T-cell (primary cell): ENCODE measurements around the gene TMEM250. TPM values are rescaled to one million over a fixed set of nuclear protein-coding genes. Genes with fewer than 3 reads are reported as not detected.

Source experiments
- ATAC-seq, 4 experiments: fragments of 200-7000 bp in 3 of 4; fragments of 150-1000 bp in 1 of 4; cut with Tn5 transposase; replicated peaks in 1 of 4; 1 replicate in 3 of 4; 2 replicates in 1 of 4; pipeline ENCODE4 v1.10.0; 2021; ENCODE audit warnings: moderate library complexity in 3 of 4, mild to moderate bottlenecking in 2 of 4, moderate number of reproducible peaks in 1 of 4
- CTCF ChIA-PET, 2 donors: fragments of 300-600 bp; sonication (Branson Sonifier 250); formaldehyde crosslinking; loops; one replicate each; lab custom pipeline; 2022; ENCODE audit warnings: antibody characterized with exemption in 2 of 2; lab: Charles Lee
- POLR2A ChIA-PET, 2 donors: fragments of 300-600 bp; sonication (Branson Sonifier 250); formaldehyde crosslinking; loops; one replicate each; lab custom pipeline; 2022; ENCODE audit warnings: antibody characterized with exemption in 2 of 2; lab: Charles Lee
- DNase-seq, 35 experiments: peaks; one replicate each; pipeline versions ENCODE4 v3.0.0 to v3.0.0-alpha.2; 2013 to 2023
- H3K27ac ChIP-seq: one replicate; pipeline ENCODE4 v1.5.1; 2013; ENCODE audit warnings: low read length
- H3K27me3 ChIP-seq, 2 experiments: replicated peaks in 1 of 2; 1 replicate in 1 of 2; 2 replicates in 1 of 2; pipeline versions ENCODE4 v1.6.1 to v1.7.0; 2013; ENCODE audit warnings: low read length in 1 of 2, mixed read lengths in 1 of 2; ENCODE audit not compliant: control insufficient read depth in 2 of 2, insufficient read depth in 2 of 2; ENCODE audit errors: extremely low read depth in 1 of 2
- H3K36me3 ChIP-seq, 2 donors: 1 replicate in 1 of 2; 2 replicates in 1 of 2; pipeline versions ENCODE4 v1.6.1 to v1.7.0; 2013; ENCODE audit warnings: low read length in 1 of 2; ENCODE audit not compliant: control insufficient read depth in 2 of 2, insufficient read depth in 1 of 2; ENCODE audit errors: extremely low read depth in 1 of 2
- H3K4me1 ChIP-seq, 2 experiments: 1 replicate in 1 of 2; 2 replicates in 1 of 2; pipeline versions ENCODE4 v1.6.1 to v1.7.0; 2013; ENCODE audit warnings: low read length in 2 of 2, mixed read lengths in 1 of 2; ENCODE audit not compliant: insufficient read depth in 2 of 2, control insufficient read depth in 1 of 2; ENCODE audit errors: extremely low read depth in 1 of 2
- H3K4me3 ChIP-seq, 2 donors: 1 replicate in 1 of 2; 2 replicates in 1 of 2; pipeline versions ENCODE4 v1.5.1 to v1.7.0; 2013; ENCODE audit warnings: mild to moderate bottlenecking in 2 of 2, low read length in 1 of 2, moderate library complexity in 1 of 2; ENCODE audit not compliant: control insufficient read depth in 1 of 2; ENCODE audit errors: extremely low read depth in 1 of 2
- H3K9me3 ChIP-seq: 2 replicates; pipeline ENCODE4 v1.7.0; 2013
- H3K27ac Mint-ChIP-seq, 2 donors: one replicate each; pipeline ENCODE4 v1.8.0; 2020 to 2021; ENCODE audit warnings: mild to moderate bottlenecking in 2 of 2, mixed read lengths in 2 of 2
- H3K27me3 Mint-ChIP-seq, 2 donors: one replicate each; pipeline ENCODE4 v1.8.0; 2021 to 2022; ENCODE audit warnings: mixed read lengths in 2 of 2
- H3K36me3 Mint-ChIP-seq: one replicate; pipeline ENCODE4 v1.8.0; 2021; ENCODE audit warnings: mixed read lengths
- H3K4me1 Mint-ChIP-seq, 3 donors: one replicate each; pipeline ENCODE4 v1.8.0; 2020 to 2022; ENCODE audit warnings: mixed read lengths in 3 of 3, mild to moderate bottlenecking in 1 of 3
- H3K4me3 Mint-ChIP-seq, 3 donors: one replicate each; pipeline ENCODE4 v1.8.0; 2020 to 2022; ENCODE audit warnings: mild to moderate bottlenecking in 3 of 3, mixed read lengths in 3 of 3, moderate library complexity in 3 of 3
- H3K9me3 Mint-ChIP-seq, 3 donors: one replicate each; pipeline ENCODE4 v1.8.0; 2020 to 2022; ENCODE audit warnings: mixed read lengths in 3 of 3
- WGBS: methylation state at CpG from one replicate; pipeline ENCODE4 v1.1.5; 2013; ENCODE audit warnings: missing lambda C conversion rate; ENCODE audit not compliant: insufficient coverage; 5-methylcytosine and 5-hydroxymethylcytosine counted together
- total RNA-seq, 35 experiments: library from RNA in 6 of 35; stranded (reverse) in 6 of 35; fragments of 120-200 nt in 1 of 35; gene quantifications; one replicate each; pipeline versions ENCODE4 v1.2.1 to v1.2.4 and lab custom pipeline; 2013 to 2026

The TMEM250 gene
- total RNA-seq, 5 donors from 2014 or later (not counting 1 experiment from before 2014, with no cell fraction given): 21.0 to 77.9 (median 63.0) TPM

- peaks cover 0 to 46% of the 10 kb centered on the region in 2 experiments for H3K27me3 ChIP-seq
- no peaks in the 10 kb centered on the region for H3K9me3 ChIP-seq
- DNase-seq (no peak), ATAC-seq (no peak)
- CTCF ChIA-PET: no interaction called here
- H3K27me3 Mint-ChIP-seq: peaks cover 6 to 8% of the 10 kb centered on the region in 2 donors
- no peak overlapping the region for H3K4me3 Mint-ChIP-seq
- no peak overlapping the region for H3K27ac Mint-ChIP-seq
- 80% methylated on average over 1 of the region's 2 CpGs for WGBS
- no peak overlapping the region for H3K27ac ChIP-seq
- no peaks in the 10 kb centered on the region for H3K36me3 ChIP-seq
- POLR2A ChIA-PET: no interaction called here
- no peak overlapping the region for H3K4me3 ChIP-seq
- H3K4me1 Mint-ChIP-seq: peaks cover 3 to 5% (median 3%) of the 10 kb centered on the region in 3 donors
- H3K9me3 Mint-ChIP-seq: no peaks in the 10 kb centered on the region
- H3K4me1 ChIP-seq: peaks cover 0 to 10% of the 10 kb centered on the region in 2 experiments
- H3K36me3 Mint-ChIP-seq: no peaks in the 10 kb centered on the region
These were observed 6.5 kb upstream of the TMEM250 start for GRCh38 chr9:136124976-136125692.

- Histone ChIP-seq H3K9me3 (no peaks in the 10 kb centered on the region), H3K36me3 (no peaks in the 10 kb centered on the region), H3K27ac (no peak overlapping the region), H3K27me3 (peaks cover 0 to 33% of the 10 kb centered on the region in 2 experiments), H3K4me3 (no peak overlapping the region), H3K4me1 (peaks cover 3 to 20% of the 10 kb centered on the region in 2 experiments)
- ChIA-PET CTCF (interaction anchor here (0.7 to 1.3 kb wide), 4 partner anchors 21 to 161 kb away, joined by 3 to 6 read pairs (median 4); partner anchors contain the start of gene UBAC1 (in 1 of the 2)), POLR2A (no interaction called here)
- Mint-ChIP-seq H3K9me3 (no peaks in the 10 kb centered on the region), H3K36me3 (no peaks in the 10 kb centered on the region), H3K27ac (no peak overlapping the region), H3K4me3 (no peak overlapping the region), H3K27me3 (peaks cover 0 to 1% of the 10 kb centered on the region in 2 donors), H3K4me1 (peaks cover 5 to 6% (median 5%) of the 10 kb centered on the region in 3 donors)
- DNase-seq (peak in 34 of 35 experiments; percentile 40 to 84 (median 68)), ATAC-seq (peak in 1 of 4 experiments; percentile 19)
- 31% methylated on average over 36 of the region's 45 CpGs for WGBS
These were observed 4.0 kb upstream of the TMEM250 start for GRCh38 chr9:136122425-136123383.

GRCh38 chr9:136121801-136122200 is 3.1 kb upstream of the TMEM250 start:
- Mint-ChIP-seq H3K27ac (no peak overlapping the region), H3K9me3 (no peaks in the 10 kb centered on the region), H3K4me3 (peak overlapping the region in 1 of 3 donors; percentile 3), H3K36me3 (no peaks in the 10 kb centered on the region), H3K27me3 (no peaks in the 10 kb centered on the region), H3K4me1 (peaks cover 5 to 9% (median 8%) of the 10 kb centered on the region in 3 donors)
- Histone ChIP-seq H3K4me1 (peaks cover 5 to 29% of the 10 kb centered on the region in 2 experiments), H3K9me3 (no peaks in the 10 kb centered on the region), H3K27ac (no peak overlapping the region), H3K4me3 (no peak overlapping the region), H3K27me3 (peaks cover 0 to 27% of the 10 kb centered on the region in 2 experiments), H3K36me3 (peaks cover 0 to 6% of the 10 kb centered on the region in 2 donors)
- WGBS: 98% methylated on average over 7 of the region's 9 CpGs
- ATAC-seq (no peak), DNase-seq (no peak)
- ChIA-PET POLR2A (no interaction called here), CTCF (interaction anchor here (0.6 to 1.3 kb wide), 5 partner anchors 18 to 215 kb away, joined by 3 to 6 read pairs (median 3); partner anchors contain the start of genes CAMSAP1 (in 1 of the 2) and UBAC1 (in 1 of the 2))

- H3K4me3 ChIP-seq: no peak overlapping the region
- H3K36me3 ChIP-seq: peaks cover 6 to 11% of the 10 kb centered on the region in 2 donors
- POLR2A ChIA-PET: no interaction called here
- no peaks in the 10 kb centered on the region for H3K36me3 Mint-ChIP-seq
- ATAC-seq: no peak
- CTCF ChIA-PET: interaction anchor here in 1 of 2 donors (0.9 kb wide), 1 partner anchor 31 kb away, joined by 3 read pairs; no protein-coding TSS in a partner anchor
- H3K4me1 ChIP-seq: peaks cover 9 to 40% of the 10 kb centered on the region in 2 experiments
- no peak overlapping the region for H3K27ac ChIP-seq
- peak overlapping the region in 2 of 3 donors; percentile 37 to 73 for H3K4me3 Mint-ChIP-seq
- H3K9me3 ChIP-seq: no peaks in the 10 kb centered on the region
- WGBS: 96% methylated on average over 12 of the region's 18 CpGs
- no peaks in the 10 kb centered on the region for H3K27me3 Mint-ChIP-seq
- peak overlapping the region in 1 of 2 donors; percentile 16 for H3K27ac Mint-ChIP-seq
- no peak for DNase-seq
- peaks cover 9 to 13% (median 12%) of the 10 kb centered on the region in 3 donors for H3K4me1 Mint-ChIP-seq
- no peaks in the 10 kb centered on the region for H3K9me3 Mint-ChIP-seq
- peaks cover 0 to 19% of the 10 kb centered on the region in 2 experiments for H3K27me3 ChIP-seq
These were observed 1.8 kb upstream of the TMEM250 start for GRCh38 chr9:136120438-136120844.

- H3K27ac Mint-ChIP-seq: peak overlapping the region; percentile 65 to 73
- H3K4me1 ChIP-seq: peaks cover 12 to 45% of the 10 kb centered on the region in 2 experiments
- H3K36me3 Mint-ChIP-seq: no peaks in the 10 kb centered on the region
- peak overlapping the region; percentile 60 to 73 (median 69) for H3K4me3 Mint-ChIP-seq
- ChIA-PET POLR2A (no interaction called here), CTCF (interaction anchor here in 1 of 2 donors (0.9 to 1.0 kb wide), 2 partner anchors 30 to 154 kb away, joined by 3 read pairs; no protein-coding TSS in a partner anchor)
- H3K9me3 Mint-ChIP-seq: no peaks in the 10 kb centered on the region
- ATAC-seq: no peak
- H3K27ac ChIP-seq: peak overlapping the region; percentile 68
- H3K27me3 ChIP-seq: peaks cover 0 to 16% of the 10 kb centered on the region in 2 experiments
- no peaks in the 10 kb centered on the region for H3K27me3 Mint-ChIP-seq
- no peak for DNase-seq
- H3K9me3 ChIP-seq: no peaks in the 10 kb centered on the region
- H3K4me1 Mint-ChIP-seq: peaks cover 9 to 16% (median 14%) of the 10 kb centered on the region in 3 donors
- 79% methylated on average over 8 of the region's 11 CpGs for WGBS
- H3K36me3 ChIP-seq: peaks cover 7 to 16% of the 10 kb centered on the region in 2 donors
- peak overlapping the region in 1 of 2 donors; percentile 50 for H3K4me3 ChIP-seq
These were observed 1.3 kb upstream of the TMEM250 start for GRCh38 chr9:136119883-136120393.
